Measurements from ENCODE around the gene ABTB2.
"Not testable (repeated sequence)": the region's sequence is repeated elsewhere in the genome, so short reads cannot be mapped to it uniquely, and the experiment has no call there.

ABTB2 gene

DNA sequence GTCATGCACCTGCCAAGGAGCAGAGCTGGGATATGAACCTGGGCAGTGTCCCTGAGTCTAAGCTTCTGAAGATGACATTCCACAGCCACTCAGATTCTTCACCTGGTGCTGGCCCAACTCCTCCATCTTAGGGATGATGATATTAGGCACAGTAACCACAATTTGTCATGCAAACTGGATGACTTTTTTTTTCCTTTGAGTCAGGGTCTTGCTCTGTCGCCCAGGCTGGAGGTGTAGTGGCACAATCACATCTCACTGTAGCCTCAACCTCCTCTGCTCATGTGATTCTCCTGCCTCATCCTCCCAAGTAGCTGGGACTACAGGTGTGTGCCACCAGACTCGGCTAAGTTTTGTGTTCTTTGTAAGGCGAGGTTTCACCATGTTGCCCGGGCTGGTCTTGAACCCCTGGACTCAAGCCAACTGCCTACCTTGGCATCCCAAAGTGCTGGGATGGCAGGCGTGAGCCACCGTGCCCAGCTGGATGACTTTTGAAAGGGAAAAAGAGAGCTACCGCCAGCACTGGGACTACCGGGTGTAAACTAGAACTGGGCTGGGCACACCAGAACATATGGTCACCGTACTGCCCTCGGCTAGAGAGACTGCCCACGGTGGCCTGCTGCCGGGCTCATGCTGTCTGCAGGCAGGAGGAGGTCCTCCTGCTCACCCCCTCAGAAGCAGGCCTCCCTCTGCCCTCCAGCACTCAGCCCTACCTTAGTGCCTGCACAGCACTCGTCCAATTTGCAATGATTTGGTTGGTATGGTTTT is 174.7 kb downstream of the ABTB2 start:
- DNase-seq: no peak

DNA sequence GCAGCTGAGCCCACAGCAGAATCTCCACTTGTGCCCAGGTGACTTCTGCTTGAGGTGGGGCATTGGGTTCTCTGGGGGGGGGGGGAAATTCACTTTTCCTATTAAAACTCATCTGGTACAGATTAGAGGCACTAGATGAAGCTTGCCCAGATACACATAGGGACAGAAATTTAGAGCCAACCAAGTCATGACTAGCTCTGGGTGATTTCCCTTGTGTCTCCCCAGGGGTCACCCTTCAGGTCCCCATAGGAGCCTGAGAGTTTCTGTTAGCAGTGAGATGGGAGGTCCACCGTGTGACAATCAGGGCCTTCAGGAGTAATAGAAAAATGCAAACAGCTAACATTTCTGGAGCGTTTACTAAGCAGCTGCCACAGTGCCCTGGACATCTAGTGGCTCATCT is 175.4 kb downstream of the ABTB2 start:
- no peak for DNase-seq

DNA sequence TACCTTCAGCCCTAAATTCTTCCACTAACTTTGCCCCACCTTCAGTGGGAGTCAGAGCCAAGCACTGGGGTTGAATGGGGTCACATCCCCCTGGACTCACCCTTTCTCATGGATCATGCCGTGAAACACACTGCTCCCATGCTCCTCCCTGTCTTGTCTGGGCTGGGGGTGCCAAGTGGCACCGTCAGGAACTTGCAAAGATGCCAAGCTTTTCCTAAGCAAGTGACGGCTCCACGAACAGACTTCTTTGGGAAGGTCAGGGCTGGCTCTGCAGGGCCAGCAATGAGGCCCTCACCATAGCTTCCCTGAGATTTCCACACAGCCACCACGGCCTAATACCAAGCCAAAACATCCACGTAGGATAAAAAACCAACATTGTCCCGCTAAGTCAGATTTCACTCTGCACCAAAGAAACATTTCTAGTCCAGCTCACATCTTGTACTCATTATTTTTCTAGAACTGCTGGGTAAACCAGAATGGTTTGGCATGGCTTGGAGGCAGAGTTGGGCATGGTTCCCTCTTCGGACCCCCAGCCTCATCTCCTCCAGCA is 175.9 kb downstream of the ABTB2 start:
- DNase-seq: no peak

DNA sequence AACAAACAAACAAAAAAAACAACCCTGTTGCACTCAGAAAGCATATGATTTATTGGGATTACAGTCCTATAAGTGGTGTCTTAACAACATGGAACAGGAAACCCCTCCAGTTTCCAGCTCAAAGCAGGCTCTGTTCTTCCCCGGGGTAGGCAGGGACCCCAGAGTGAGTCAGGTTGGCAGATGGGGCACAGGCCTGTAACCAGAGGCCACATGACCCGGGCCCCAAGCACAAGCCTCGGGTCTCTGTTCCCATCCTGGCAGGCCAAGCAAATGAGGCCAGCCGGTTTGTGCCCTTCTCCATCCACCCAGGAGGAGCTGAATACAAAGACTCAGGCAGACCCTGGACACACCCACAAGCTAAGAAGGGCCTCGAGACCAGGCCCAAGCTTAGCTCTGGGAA is 176.6 kb downstream of the ABTB2 start:
- no peak for DNase-seq

DNA sequence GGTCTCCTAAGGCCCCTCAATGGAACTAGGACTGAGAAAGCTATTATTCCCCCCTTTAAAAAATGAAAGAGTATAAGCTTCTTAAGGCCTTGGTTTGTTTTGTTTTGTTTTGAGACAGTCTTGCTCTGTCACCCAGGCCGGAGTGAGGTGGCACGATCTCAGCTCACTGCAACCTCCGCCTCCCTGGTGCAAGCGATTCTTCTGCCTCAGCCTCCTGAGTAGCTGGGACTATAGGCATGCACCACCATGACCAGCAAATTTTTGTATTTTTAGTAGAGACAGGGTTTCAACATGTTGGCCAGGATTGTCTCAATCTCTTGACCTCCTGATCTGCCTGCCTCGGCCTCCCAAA is 177.0 kb downstream of the ABTB2 start:
- DNase-seq: not testable (repeated sequence)

DNA sequence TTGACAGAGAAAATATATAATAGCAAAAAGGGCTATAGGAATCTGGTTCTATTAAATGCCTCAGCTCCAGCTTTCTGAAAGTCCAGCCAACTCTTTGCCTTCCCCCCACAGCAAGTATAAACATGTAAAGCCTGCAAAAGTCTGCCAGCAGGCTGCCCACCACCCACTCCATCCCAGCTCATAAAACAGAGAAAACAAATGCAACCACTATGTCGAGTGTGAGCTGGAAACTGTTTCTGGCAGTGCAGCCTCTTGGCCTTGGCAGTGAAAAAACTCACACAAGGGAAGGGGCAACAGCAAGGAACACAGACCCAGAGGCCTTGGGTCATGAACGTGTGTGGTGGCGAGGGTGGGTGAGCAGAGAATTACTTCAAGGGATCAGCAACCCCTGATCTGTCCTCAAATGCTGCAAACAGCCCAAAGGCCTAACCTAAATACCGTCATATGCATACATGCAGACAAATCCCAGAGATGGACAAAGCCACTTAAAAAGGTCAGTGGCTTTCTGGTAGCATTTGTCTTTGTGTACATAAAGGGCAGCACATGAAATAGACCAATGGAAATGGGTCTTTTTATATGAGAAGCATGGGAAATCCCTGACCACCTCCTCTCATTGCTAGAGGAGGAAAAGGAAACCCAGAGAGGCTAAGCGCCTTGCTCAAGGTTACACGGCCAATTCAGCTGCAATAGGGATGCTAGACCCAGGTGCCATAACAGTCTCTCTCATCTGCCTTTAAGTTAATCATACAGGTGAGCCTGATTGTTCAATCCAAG is 177.6 kb downstream of the ABTB2 start:
- no peak for DNase-seq

DNA sequence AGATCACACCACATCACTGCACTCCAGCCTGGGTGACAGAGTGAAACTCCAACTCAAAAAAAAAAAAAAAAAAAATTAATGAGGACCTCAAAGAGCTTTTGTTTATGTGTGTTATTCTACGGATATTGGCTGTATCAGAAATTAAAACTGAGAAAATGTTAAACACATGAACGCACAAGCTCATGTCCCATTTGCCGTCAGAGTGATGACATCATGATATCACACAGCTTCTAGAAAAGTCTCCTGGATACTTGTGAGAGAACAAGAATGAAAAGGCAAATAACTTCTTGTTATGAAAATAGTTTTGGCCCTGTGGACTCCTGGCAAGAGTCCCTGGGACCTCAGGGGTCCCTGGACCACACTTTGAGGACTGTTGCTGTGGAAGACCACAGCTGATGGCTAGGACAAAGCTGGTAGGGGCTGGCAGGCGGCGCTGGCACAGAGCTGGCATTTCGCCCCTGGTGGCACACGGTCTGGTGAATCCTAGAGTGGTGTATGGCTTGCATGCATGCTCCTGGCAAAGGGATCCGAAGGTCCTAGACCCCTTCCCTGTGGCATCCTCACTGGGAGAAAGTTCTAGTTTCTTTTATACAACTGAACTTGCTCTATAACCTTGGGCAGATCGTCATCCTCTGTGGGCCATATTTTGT is 178.7 kb downstream of the ABTB2 start:
- DNase-seq: no peak

DNA sequence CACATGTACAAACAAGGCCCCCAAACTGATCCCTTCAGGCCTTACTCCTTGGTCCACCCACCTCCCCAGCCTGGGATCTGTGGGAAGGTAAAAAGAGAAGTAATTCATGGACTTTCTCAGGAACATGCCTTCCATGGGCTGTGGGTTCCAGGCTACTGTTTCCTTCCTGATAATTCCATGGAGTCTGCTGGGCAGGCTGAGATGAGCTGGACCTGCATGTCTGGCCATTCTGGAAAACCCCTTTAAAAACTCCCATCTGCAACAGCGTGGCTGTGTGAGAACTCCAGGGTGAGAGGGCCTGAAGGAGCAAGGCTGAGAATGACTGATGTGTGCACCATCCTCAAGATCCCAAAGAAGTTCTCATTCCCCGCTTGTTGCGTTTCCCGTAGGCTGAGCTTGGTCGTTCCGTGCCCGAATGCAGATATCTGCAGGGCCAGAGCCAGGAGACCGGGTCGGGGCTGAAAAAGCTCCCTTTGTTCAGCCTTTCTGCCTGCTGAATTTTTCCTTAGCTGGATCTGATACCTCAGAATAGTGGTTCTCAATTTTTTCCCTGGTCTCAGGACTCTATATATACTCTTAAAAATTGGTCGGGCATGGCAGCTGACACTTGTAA is 179.5 kb downstream of the ABTB2 start:
- DNase-seq: no peak

DNA sequence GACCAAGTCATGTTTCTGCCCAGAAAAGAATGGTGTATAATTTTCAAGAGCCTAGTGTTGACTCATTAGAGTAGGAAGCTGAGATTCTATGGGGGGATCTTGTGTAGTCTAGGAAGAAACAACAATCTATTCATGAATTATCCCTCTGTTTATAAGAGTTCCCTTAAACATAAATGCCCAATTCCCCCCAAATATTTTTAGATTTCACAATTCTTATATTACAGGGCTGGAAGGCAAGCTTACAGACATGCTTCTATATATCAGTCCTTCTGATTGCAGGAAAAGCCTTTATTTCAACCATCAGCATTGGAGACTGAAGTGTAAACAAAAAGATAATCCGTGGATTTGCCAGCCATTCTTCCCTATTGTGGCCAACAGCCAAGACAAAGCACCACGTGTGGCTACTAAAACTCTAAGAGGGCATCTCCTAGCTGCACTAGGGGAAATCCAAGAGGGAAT is 181.0 kb downstream of the ABTB2 start:
- DNase-seq: peak in 1 of 3 experiments; percentile 34

DNA sequence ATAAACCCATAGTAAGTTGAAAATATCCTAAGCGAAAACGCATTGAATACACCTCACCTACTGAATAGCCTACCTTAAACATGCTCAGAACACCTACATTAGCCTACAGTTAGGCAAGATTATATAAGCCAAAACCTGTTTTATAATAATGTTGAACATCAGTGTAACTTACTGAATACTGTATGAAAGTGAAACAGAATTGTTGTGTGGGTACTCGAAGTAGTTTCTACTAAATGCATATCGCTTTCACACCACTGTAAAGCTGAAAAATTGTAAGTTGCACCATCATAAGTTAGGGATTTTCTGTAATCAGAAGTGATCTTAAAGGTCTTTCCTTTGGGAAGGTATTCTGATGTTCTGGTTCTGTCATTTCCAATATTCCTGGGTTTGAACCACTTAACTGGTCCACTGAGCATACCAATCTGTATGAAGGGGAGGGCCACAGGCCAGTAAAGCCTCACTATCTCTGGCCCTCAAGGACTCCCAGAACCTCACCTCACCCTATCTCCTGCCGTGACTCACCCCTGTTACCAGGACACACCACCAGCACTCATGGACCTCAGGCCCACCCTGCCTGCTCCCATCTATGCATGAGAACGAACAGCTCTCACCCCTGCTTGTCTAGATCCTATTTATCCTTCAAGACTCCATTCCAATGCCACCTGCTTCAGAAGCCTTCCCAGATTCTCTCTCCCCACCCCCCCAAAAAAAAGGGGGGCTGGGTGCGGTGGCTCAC is 182.4 kb downstream of the ABTB2 start:
- DNase-seq: no peak

DNA sequence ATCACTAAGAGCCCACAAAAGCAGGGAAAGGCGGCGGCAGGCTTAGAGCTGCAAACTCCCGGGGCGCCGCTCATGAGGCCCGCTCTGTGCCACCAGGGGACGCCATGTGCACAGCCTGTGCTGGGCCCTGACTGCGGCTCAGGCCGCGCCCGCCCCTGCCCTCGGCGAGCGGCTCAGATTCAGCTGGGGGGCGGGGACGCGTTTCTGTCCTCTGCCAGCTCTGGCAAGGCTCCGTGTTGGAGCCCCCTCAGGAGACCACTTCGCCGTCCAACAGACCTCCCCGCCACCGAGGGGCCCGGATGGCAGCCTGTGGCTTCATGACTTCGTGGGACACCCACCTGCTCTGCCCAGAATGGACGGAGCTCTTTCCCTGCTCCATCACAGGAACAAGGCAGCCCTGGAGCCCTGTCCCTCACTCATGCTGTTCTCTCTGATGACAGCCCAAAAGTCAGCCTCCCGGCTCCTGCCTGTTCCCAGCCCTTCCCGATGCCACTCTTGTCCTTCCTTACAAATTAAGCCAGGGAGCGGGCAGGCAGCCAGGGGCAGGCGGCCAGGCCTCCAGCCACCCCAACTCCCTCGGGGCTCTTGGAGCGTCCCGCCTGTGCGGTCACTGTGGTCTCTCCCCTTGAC is 183.3 kb downstream of the ABTB2 start:
- peak; percentile 70 to 81 (median 77) for DNase-seq

DNA sequence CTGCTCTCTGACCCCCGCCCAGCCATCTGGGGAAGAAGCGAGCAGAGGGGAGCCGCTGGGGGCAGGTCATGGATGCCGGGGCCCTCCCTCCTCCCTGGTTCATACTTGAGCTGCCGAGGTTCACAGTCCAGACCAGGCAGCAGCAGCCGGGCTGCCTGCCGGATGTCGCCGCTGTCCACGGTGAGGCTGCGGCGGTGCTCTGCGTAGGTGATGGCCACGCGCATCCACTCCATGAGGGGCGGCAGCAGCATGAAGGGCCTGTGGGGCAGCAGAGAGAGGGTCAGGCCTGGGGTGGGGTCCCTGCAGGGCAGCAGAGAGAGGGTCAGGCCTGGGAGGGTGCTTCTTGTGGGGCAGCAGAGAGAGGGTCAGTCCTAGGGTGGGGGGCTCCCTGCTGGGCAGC is 184.8 kb downstream of the ABTB2 start:
- DNase-seq: no peak

DNA sequence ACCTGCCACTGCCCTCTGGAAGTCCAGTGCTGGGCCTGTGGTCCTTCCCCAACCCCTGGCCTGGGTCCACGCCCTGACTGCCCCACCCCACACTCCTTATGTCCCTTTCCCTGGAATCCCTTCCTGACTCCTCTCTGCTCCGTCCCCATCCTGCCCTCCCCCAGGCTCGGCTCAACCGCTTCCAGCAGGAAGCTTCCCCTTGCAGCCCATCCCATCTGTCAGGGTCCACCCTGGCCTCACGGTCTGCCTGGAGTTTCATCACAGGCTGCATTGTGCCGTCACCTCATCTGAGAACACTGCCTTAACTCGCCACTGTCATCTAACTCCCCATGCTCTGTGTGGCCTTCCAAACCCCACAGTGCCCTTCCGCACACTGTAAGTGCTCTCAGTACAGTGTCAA is 188.1 kb downstream of the ABTB2 start:
- DNase-seq: no peak

DNA sequence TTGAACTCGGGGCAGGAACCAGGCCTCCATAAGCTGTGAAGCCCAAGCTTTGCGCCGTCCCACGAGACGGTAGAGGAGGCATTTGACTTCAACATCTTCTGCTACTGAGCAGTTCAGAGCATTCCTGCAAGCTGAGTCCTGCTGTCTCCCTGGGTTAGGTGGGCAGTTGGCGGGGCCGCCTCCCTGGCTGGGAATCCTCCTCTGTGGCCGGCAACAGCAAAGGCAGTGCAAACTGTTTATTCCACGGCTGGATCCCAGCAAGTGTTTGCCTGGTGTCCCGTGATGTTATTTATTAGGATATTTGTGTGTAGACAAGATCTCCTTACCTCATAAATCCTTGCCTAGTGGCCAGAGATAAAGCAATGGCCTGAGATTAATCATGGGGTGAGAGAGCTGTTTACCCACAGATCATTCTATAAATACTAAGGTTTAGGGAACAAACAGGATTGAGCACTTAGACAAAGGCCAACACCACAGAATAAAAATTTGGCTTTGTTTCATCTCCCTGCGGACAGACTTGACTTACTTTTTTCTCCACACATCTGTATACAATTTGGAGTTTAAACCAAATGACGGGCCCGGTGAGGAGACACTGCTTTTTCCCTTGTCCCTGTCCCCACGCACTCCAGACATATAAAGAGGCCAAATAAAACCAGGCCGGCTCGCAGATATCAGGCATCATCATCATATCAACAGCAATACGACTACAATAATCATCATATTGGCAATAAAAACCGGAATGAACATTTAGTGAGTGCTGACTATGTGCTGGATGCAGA is 189.0 kb downstream of the ABTB2 start:
- no peak for DNase-seq

DNA sequence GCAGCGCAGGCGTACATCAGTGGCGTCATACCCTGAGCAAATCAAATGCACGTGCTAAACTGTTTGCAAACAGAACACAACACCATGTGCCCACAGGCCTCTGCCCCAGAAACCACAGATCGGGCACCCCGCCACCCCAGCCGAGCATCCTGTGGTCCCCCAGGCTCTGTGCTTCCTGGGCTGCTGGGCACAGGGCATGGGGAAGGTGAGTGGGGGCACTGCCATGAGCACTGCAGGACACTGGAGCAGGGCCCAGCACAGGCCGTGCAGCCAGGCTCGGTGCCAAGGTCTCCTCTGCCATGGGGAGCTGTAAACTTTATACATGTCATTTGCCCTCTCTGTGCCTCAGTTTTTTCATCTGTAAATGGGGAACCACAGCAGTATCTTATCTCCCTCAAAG is 189.8 kb downstream of the ABTB2 start:
- DNase-seq: no peak

DNA sequence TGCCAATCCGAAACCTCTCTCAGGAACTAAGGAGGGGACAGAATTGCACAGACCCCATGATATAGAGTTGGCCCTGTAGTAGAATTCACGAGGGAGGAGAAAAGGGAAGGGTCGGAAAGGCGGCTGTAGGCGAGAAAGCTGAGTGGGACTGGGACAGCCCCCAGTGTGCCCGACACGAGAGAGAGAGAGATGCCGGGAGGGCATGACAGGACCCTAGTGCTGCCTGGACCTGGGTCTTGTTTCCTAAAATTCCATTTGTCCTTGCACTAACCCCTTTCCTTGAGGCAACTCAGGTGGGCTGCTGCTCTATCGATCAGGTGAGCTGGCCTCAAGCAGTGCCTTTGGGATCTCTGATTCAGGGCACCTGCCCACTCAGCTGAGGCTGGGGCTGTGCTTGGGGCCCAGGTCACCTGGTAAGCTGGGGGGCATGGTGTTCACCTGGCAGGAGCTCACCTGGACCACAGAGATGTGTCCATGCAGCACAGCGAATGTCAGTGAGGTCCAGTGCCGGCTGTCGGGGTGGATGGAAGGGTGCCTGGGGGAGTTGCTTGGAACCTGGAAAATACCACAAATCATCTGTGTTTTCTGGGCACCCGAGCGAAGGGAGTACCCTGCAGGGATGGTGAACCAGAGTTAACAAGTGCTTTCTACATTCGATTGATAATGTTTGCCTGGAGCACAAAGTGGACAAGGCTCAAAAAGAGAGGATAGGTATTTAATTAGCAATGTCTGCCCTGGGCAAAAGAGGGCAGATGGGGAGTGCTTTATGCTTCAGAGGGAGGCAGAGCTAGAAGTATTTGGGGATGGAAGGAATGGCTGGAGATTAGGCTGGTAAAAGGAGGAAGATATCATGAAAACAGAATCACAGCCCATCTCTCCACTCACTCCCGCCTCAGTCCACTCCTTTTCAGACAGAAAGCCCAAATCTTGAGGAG is 190.7 kb downstream of the ABTB2 start:
- DNase-seq: peak in 1 of 3 experiments; percentile 2

DNA sequence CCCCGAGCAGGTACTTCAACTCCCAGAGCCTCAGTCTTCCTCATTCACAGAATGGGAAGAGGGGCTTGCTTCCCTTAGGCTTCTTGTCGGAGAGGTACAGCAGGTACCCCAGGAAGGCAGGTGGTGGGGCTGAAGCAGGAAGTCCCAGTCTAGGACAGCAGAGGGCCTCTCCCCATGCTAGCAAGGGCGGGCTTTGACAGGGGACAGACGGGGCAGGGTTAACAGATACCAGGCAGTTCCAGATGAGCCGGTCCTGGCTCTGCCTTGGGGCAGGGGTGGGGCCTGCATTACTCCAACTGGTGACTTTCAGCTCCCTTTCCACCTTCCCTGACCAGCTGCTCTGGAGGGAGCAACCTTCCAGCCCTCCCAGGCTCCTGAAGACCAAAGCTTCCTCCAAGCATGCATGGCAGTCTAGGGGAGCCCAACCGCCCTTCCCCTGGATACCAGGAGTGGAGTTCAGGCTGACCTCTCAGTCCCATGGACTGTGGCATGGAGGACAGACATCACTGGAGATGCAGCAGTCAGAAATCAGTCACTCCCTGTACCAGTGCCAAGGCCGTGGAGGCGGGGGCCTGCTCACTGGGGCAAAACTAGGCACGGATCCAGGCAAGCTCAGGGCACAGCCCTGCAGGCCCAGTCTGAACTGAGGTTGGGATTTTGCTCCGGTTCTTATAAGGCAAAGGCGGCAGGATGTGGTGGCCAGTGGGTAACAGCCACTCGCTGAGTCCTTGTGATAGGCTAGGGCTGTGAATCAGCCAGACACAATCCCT is 191.8 kb downstream of the ABTB2 start:
- DNase-seq: no peak

DNA sequence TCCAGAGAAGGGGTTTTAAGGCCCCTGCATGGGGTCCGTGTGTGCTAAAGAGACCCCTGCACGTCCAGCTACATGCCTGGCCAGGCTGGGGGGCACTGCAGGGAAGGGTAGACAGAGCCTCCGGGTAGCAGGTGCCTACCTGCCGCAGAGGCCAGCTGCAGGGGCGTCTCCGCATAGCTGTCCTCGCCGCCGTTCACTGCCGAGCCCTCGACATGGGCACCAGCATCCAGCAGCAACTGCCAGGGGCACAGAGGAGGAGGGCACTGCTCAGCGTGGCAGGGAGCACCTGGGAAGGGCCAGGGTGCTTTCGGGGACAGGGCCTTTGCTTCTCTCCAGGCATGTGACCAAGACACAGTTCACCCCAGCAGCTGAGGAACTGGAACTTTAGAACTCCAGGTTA is 192.7 kb downstream of the ABTB2 start:
- DNase-seq: no peak

DNA sequence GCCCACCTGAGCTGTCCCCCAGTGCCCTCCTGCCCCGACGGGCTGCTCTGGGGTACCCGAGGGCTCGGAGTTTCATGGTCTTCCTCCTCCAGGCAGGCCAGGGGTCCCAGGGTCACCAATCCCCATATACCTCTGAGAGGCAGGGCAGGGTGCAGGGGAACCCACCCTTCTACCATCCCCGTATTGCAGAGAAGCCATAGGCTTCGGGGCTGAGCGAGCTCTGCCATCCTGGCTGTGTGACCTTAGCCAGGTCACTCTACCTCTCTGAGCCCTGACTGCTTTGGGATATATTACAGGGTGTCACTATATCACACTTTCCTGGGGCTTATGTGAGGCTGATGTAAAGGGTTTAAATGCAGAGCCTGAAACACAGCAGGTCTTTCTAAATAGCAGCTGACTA is 195.0 kb downstream of the ABTB2 start:
- DNase-seq: no peak

Data from NCI-H1417 (cell line).